GM12878 (cell line): ENCODE results near the gene PJA2.

Experiments
- DPF2 ChIP-seq: fragments of 450-650 bp; IDR thresholded peaks from 2 replicates; pipeline ENCODE4 v1.6.1; 2017; ENCODE audit warnings: mild to moderate bottlenecking
- JUND ChIP-seq: IDR thresholded peaks from 2 replicates; pipeline ENCODE4 v1.6.1; 2012; ENCODE audit warnings: low read depth, mild to moderate bottlenecking, low read length, improper control_type of control experiment, moderate library complexity
- POLR2AphosphoS2 ChIP-seq: IDR thresholded peaks from 2 replicates; pipeline ENCODE4 v1.6.1; 2011; ENCODE audit warnings: low read depth, mild to moderate bottlenecking, low read length, improper control_type of control experiment, moderate library complexity
- SMAD1 ChIP-seq: fragments of 450-650 bp; IDR thresholded peaks from 2 replicates; pipeline ENCODE4 v1.6.1; 2018; ENCODE audit warnings: mild to moderate bottlenecking, low read depth; ENCODE audit not compliant: partially characterized antibody
- SREBF1 ChIP-seq: IDR thresholded peaks from 2 replicates; pipeline ENCODE4 v1.6.1; 2012; ENCODE audit warnings: mild to moderate bottlenecking, low read length
- ZSCAN29 ChIP-seq: fragments of 450-650 bp; IDR thresholded peaks from 2 replicates; pipeline ENCODE4 v1.6.1; 2017; ENCODE audit warnings: mild to moderate bottlenecking, moderate library complexity
- TF ChIP-seq, protein P1 (sequence below), 3 experiments: IDR thresholded peaks in 2 of 3; conservative IDR thresholded peaks in 1 of 3; 2 replicates each; pipeline ENCODE4 v1.5.1; 2011; ENCODE audit warnings: low read depth in 3 of 3, low read length in 3 of 3, mild to moderate bottlenecking in 3 of 3, control low read depth in 2 of 3, moderate library complexity in 2 of 3, inconsistent platforms in 1 of 3, mixed read lengths in 1 of 3; ENCODE audit not compliant: control insufficient read depth in 2 of 3, insufficient read depth in 1 of 3; ENCODE audit errors: extremely low read depth in 1 of 3
- TF ChIP-seq, protein P2 (sequence below): IDR thresholded peaks from 2 replicates; pipeline ENCODE4 v1.6.1; 2011; ENCODE audit warnings: low read depth, mild to moderate bottlenecking, low read length, moderate library complexity, borderline replicate concordance; ENCODE audit errors: extremely low read depth
- TF ChIP-seq, protein P3 (sequence below): IDR thresholded peaks from 2 replicates; pipeline ENCODE4 v1.6.1; 2012; ENCODE audit warnings: low read depth, low read length, improper control_type of control experiment
- TF ChIP-seq, protein P4 (sequence below): fragments of 450-650 bp; IDR thresholded peaks from 2 replicates; pipeline ENCODE4 v1.6.1; 2017; ENCODE audit warnings: mild to moderate bottlenecking
- TF ChIP-seq, protein P5 (sequence below): IDR thresholded peaks from 2 replicates; pipeline ENCODE4 v1.6.1; 2012; ENCODE audit warnings: mild to moderate bottlenecking, low read depth, low read length

DNA sequence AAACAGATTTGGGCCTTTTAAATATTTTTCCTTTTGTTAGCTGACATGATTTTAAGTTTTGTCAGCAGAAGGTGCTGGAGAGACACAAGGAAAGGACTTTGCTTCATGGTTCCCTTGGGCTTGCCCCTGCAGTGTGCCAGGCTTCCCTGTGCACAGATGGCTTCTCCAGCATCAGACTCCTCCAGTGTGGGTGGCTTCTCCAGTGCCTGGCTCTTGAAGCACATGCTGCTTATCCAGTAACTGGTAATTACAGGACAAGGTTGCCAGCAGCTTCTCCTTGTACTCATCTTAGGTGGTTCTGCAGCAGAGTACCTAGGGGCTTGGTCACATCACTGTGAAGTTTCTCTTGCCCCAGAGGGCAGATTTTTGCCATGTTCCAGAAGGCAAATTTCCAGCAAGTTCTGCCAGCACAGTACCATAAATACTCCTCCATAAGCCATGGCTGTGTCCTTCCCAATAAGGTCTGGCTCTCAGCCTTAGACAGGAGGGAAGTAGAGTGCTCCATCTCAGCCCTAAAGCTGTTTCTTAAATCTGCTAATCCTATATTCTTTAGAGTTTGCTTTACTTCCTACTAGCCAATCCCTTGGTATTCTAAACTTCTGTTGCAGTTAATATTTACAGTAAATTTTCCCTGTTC lies 62.4 kb downstream of the PJA2 start:
- TF ChIP-seq, protein P1, sequence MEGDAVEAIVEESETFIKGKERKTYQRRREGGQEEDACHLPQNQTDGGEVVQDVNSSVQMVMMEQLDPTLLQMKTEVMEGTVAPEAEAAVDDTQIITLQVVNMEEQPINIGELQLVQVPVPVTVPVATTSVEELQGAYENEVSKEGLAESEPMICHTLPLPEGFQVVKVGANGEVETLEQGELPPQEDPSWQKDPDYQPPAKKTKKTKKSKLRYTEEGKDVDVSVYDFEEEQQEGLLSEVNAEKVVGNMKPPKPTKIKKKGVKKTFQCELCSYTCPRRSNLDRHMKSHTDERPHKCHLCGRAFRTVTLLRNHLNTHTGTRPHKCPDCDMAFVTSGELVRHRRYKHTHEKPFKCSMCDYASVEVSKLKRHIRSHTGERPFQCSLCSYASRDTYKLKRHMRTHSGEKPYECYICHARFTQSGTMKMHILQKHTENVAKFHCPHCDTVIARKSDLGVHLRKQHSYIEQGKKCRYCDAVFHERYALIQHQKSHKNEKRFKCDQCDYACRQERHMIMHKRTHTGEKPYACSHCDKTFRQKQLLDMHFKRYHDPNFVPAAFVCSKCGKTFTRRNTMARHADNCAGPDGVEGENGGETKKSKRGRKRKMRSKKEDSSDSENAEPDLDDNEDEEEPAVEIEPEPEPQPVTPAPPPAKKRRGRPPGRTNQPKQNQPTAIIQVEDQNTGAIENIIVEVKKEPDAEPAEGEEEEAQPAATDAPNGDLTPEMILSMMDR (IDR thresholded peaks at IDR 0.05 in 2 of 3, conservative IDR thresholded peaks at IDR 0.05 in 1 of 3; ENCODE audit: control insufficient read depth in 2 of 3, extremely low read depth in 1 of 3, insufficient read depth in 1 of 3, low read depth in 3 of 3, low read length in 3 of 3): no peak
- TF ChIP-seq, protein P2, sequence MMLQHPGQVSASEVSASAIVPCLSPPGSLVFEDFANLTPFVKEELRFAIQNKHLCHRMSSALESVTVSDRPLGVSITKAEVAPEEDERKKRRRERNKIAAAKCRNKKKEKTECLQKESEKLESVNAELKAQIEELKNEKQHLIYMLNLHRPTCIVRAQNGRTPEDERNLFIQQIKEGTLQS: no peak
- TF ChIP-seq ZSCAN29: no peak
- no peak for TF ChIP-seq JUND
- TF ChIP-seq, protein P3, sequence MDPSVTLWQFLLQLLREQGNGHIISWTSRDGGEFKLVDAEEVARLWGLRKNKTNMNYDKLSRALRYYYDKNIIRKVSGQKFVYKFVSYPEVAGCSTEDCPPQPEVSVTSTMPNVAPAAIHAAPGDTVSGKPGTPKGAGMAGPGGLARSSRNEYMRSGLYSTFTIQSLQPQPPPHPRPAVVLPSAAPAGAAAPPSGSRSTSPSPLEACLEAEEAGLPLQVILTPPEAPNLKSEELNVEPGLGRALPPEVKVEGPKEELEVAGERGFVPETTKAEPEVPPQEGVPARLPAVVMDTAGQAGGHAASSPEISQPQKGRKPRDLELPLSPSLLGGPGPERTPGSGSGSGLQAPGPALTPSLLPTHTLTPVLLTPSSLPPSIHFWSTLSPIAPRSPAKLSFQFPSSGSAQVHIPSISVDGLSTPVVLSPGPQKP: no peak
- TF ChIP-seq, protein P4, sequence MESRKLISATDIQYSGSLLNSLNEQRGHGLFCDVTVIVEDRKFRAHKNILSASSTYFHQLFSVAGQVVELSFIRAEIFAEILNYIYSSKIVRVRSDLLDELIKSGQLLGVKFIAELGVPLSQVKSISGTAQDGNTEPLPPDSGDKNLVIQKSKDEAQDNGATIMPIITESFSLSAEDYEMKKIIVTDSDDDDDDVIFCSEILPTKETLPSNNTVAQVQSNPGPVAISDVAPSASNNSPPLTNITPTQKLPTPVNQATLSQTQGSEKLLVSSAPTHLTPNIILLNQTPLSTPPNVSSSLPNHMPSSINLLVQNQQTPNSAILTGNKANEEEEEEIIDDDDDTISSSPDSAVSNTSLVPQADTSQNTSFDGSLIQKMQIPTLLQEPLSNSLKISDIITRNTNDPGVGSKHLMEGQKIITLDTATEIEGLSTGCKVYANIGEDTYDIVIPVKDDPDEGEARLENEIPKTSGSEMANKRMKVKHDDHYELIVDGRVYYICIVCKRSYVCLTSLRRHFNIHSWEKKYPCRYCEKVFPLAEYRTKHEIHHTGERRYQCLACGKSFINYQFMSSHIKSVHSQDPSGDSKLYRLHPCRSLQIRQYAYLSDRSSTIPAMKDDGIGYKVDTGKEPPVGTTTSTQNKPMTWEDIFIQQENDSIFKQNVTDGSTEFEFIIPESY: no peak
- no peak for TF ChIP-seq SMAD1
- TF ChIP-seq POLR2AphosphoS2: no peak
- no peak for TF ChIP-seq DPF2
- no peak for TF ChIP-seq SREBF1
- TF ChIP-seq, protein P5, sequence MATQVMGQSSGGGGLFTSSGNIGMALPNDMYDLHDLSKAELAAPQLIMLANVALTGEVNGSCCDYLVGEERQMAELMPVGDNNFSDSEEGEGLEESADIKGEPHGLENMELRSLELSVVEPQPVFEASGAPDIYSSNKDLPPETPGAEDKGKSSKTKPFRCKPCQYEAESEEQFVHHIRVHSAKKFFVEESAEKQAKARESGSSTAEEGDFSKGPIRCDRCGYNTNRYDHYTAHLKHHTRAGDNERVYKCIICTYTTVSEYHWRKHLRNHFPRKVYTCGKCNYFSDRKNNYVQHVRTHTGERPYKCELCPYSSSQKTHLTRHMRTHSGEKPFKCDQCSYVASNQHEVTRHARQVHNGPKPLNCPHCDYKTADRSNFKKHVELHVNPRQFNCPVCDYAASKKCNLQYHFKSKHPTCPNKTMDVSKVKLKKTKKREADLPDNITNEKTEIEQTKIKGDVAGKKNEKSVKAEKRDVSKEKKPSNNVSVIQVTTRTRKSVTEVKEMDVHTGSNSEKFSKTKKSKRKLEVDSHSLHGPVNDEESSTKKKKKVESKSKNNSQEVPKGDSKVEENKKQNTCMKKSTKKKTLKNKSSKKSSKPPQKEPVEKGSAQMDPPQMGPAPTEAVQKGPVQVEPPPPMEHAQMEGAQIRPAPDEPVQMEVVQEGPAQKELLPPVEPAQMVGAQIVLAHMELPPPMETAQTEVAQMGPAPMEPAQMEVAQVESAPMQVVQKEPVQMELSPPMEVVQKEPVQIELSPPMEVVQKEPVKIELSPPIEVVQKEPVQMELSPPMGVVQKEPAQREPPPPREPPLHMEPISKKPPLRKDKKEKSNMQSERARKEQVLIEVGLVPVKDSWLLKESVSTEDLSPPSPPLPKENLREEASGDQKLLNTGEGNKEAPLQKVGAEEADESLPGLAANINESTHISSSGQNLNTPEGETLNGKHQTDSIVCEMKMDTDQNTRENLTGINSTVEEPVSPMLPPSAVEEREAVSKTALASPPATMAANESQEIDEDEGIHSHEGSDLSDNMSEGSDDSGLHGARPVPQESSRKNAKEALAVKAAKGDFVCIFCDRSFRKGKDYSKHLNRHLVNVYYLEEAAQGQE: no peak
